Uterus (tissue), 2 donors: ENCODE measurements around the gene DLGAP3.

Source experiments
- CTCF ChIP-seq, 4 experiments: fragments of 200-600 bp in 2 of 4; fragments of 450-650 bp in 2 of 4; sonication (generic) in 2 of 4; IDR thresholded peaks; one replicate each; pipeline ENCODE4 v1.5.1; 2016 to 2019; ENCODE audit warnings: antibody characterized with exemption in 4 of 4, mild to moderate bottlenecking in 2 of 4, moderate library complexity in 1 of 4
- POLR2A ChIP-seq, 2 donors: fragments of 450-650 bp; IDR thresholded peaks; one replicate each; pipeline ENCODE4 v1.6.1; 2016; ENCODE audit warnings: antibody characterized with exemption in 2 of 2, mild to moderate bottlenecking in 1 of 2, moderate library complexity in 1 of 2

DNA sequence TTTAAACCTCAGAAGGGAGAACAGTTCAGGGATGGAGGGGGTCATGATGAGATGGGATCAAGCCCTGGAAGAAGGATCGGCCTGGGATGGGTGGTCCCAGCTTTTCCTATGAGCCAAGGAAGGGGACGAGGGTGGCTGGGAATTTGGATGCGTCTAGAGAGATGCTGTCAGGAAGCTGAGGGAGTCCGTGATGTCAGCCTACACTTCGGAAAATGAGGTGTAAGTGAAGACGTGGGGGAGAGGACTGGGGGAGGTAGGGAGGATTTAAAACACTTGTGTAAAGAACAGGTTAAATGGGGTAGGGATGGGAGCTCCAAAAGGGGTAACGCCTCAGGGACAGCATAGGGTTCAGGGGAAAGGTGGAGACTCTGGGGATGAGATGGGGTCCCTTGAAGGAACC lies 27.5 kb downstream of the DLGAP3 start:
- TF ChIP-seq CTCF (IDR thresholded peaks at IDR 0.05) (no peak), POLR2A (IDR thresholded peaks at IDR 0.05) (no peak)
